Left ventricle myocardium superior (tissue), 1 donor: ENCODE data around the gene ATG14. TPM values are rescaled to one million over a fixed set of nuclear protein-coding genes. Genes with fewer than 3 reads are reported as not detected.
A peak's percentile ranks its signal among the peaks of the same experiment; 100 is the strongest.

Source experiments
- ATAC-seq: fragments of 200-7000 bp; cut with Tn5 transposase; one replicate; pipeline ENCODE4 v1.9.1; 2020; ENCODE audit warnings: mild to moderate bottlenecking, moderate library complexity
- DNase-seq: peaks from one replicate; pipeline ENCODE4 v3.0.0-alpha.2; 2020
- intact Hi-C: fragments of 100-400 bp; cut with micrococcal nuclease; formaldehyde crosslinking; loops from one replicate; pipeline ENCODE4 v1.11.0; 2022
- total RNA-seq: library from RNA; stranded (reverse); fragmentation: NEBNext Ultra II Directional; extraction: Animal tissue kit (Norgen Biotek cat#: 25700); gene quantifications from one replicate; pipeline ENCODE4 v1.2.1, GENCODE V29; 2021
- donor health status: DM: no; HTN: yes; CAD: no; lungs with severe emphysema.

The ATG14 gene
- total RNA-seq, 1 donor from 2014 or later = 17.3 TPM

GRCh38 chr14:55332654-55333570, 78.7 kb downstream of the ATG14 start:
- peak; percentile 12 for ATAC-seq
- no peak for DNase-seq
- intact Hi-C loops = no loop called here

DNA sequence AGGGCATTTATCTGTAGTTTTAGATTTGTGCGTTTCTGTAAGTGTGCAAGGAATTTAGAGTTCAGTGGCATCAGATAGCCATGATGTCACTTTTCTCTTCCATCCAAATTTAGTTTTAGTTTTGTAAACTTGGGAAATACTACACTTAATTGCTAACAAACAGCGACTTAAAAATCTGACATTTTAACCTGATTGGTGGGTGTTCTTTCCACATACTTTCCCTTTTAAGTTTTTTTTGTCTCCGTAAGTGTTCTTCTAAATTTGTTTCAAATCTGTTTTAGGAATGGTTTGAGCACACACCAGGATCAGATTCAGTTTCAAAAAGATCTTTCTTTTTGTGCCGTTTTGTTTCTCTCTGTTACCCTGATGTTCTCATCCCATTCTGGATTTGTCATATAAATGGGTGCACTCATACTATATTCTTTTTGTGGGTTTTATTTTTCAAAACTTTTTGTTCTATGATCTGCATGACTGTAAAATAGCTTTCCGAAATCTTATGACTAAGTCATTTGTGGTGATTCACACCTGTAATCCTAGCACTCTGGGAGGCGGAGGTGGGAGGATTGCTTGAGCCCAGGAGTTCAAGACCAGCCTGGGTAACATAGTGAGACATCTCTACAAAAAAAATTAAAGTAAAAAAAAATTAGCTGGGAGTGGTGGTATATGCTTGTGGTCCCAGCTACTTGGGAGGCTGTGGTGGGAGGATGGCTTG, 81.5 kb downstream of the ATG14 start:
- intact Hi-C loops = no loop called here
- ATAC-seq = no peak

GRCh38 chr14:55328317-55328716, 83.3 kb downstream of the ATG14 start:
- intact Hi-C loops = no loop called here
- DNase-seq = no peak
- peak; percentile 49 for ATAC-seq

More for the DNA sequence above, 81.5 kb downstream of the ATG14 start:
- DNase-seq = no peak

GRCh38 chr14:55327179-55327578, 84.5 kb downstream of the ATG14 start:
- DNase-seq (no peak), ATAC-seq (no peak)
- intact Hi-C loops = no loop called here

GRCh38 chr14:55324812-55325211, 86.8 kb downstream of the ATG14 start:
- ATAC-seq = no peak
- intact Hi-C loops = no loop called here
- DNase-seq = no peak

DNA sequence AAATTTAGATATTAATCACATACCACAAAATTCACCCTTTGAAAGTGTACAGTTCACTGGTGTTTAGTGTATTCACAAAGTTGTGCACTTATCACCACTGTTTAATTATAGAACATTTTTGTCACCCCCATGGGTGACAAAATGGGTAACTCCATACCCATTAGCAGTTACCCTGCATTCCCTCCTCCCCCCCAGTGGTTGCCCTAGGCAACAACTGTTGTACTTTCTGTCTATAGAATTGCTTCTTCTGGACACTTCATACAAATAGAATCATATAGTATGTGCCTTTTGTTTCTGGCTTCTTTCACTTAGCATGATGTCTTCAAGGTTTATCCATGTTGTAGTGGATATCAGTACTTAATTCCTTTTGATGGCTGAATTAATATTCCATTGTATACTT, 87.7 kb downstream of the ATG14 start:
- intact Hi-C loops = no loop called here
- DNase-seq (no peak), ATAC-seq (no peak)

GRCh38 chr14:55318694-55319093, 92.9 kb downstream of the ATG14 start:
- DNase-seq (no peak), ATAC-seq (no peak)
- intact Hi-C loops = no loop called here

GRCh38 chr14:55317542-55318306, 93.9 kb downstream of the ATG14 start:
- no peak for ATAC-seq
- intact Hi-C loops = no loop called here
- no peak for DNase-seq

DNA sequence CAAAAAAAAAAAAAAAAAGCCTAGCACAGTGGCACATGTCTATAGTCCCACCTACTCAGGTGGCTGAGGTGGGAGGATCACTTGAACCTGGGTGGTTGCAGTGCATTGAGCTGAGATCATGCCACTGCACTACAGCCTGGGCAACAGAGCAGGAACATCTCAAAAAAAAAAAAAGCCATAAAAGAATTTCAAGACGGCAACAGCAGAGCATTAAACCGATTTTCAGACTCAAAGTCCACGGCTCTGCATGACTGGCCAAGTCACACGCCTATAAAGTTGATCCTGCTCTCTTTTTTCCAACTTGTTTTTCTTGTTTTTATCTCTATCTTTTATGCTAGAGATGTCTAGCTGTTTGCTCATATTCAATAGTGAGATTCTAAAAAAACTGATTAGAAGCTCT, 95.1 kb downstream of the ATG14 start:
- ATAC-seq (peak; percentile 35), DNase-seq (no peak)
- intact Hi-C loops = no loop called here

Other genes with a start within 250 kb of the ATG14 start
- gene DLGAP5, start 220.2 kb downstream of the ATG14 start, total RNA-seq = 0.35 TPM
- gene FBXO34, start 140.4 kb downstream of the ATG14 start, total RNA-seq = 27.2 TPM
- gene TBPL2, start 28.8 kb upstream of the ATG14 start, total RNA-seq = not detected
- gene KTN1, start 168.4 kb upstream of the ATG14 start, total RNA-seq = 290 TPM